Ovary (tissue), 9 donors: ENCODE results near the gene TNNT3. TPM values are rescaled to one million over a fixed set of nuclear protein-coding genes. Genes with fewer than 3 reads are reported as not detected.

Experiments
- DNase-seq, 5 donors: peaks; one replicate each; pipeline ENCODE4 v3.0.0-alpha.2; 2019 to 2020
- H3K27ac ChIP-seq, 2 donors: fragments of 200-600 bp; one replicate each; pipeline versions ENCODE4 v1.5.1 to v1.8.0; 2019 to 2022
- H3K27me3 ChIP-seq: fragments of 200-600 bp; one replicate; pipeline ENCODE4 v1.8.0; 2022
- H3K36me3 ChIP-seq: fragments of 200-600 bp; sonication (generic); one replicate; pipeline ENCODE4 v1.5.1; 2019
- H3K4me1 ChIP-seq: one replicate; pipeline ENCODE4 v1.8.1; 2013; ENCODE audit warnings: mild to moderate bottlenecking, moderate library complexity; ENCODE audit not compliant: insufficient read depth
- H3K4me3 ChIP-seq: fragments of 200-600 bp; sonication (generic); one replicate; pipeline ENCODE4 v1.5.1; 2017
- H3K9me3 ChIP-seq, 2 donors: fragments of 200-600 bp in 1 of 2; sonication (generic) in 1 of 2; one replicate each; pipeline versions ENCODE4 v1.5.1 to v1.8.1; 2013 to 2019; ENCODE audit warnings: mild to moderate bottlenecking in 1 of 2, moderate library complexity in 1 of 2
- EP300 ChIP-seq: sonication (generic); formaldehyde crosslinking; IDR thresholded peaks from one replicate; pipeline ENCODE4 v1.6.1; 2017; ENCODE audit warnings: antibody characterized with exemption
- POLR2A ChIP-seq: fragments of 450-650 bp; IDR thresholded peaks from one replicate; pipeline ENCODE4 v1.6.1; 2017; ENCODE audit warnings: antibody characterized with exemption, mild to moderate bottlenecking, moderate library complexity
- WGBS, 3 donors: extraction: QIAGEN DNeasy Blood & Tissue Kit in 1 of 3; methylation state at CpG; one replicate each; pipeline versions ENCODE4 v1.1.5 to v1.1.7; 2013 to 2017; 5-methylcytosine and 5-hydroxymethylcytosine counted together
- intact Hi-C, 4 donors: fragments of 100-400 bp; cut with DNase I; formaldehyde crosslinking; loops; one replicate each; pipeline versions ENCODE4 v1.11.0 to v1.15.1; 2022 to 2023
- polyA plus RNA-seq, 2 donors: library from polyadenylated mRNA; stranded (reverse); fragments of 200-250 nt in 1 of 2; fragments of 350-450 nt in 1 of 2; fragmentation: Illumina TruSeq in 1 of 2; extraction: RNeasy Lipid Tissue Mini Kit (QIAGEN cat#74804) in 1 of 2; gene quantifications; one replicate each; pipeline ENCODE4 v1.2.3, GENCODE V29; 2013 to 2014
- total RNA-seq, 7 donors: library from RNA; depleted of rRNA in 2 of 7; stranded (reverse); fragments of >200 nt in 2 of 7; fragmentation: NEBNext Ultra II Directional in 3 of 7; extraction: Animal tissue kit (Norgen Biotek cat#: 25700) in 3 of 7; gene quantifications; one replicate each; pipeline versions ENCODE4 v1.1.0 to v1.2.4, GENCODE V29; 2016 to 2023
- TF ChIP-seq, protein P1 (sequence below), 3 donors: fragments of 450-650 bp in 2 of 3; fragments of 200-600 bp in 1 of 3; IDR thresholded peaks; one replicate each; pipeline versions ENCODE4 v1.5.1 to v1.8.0; 2016 to 2022; ENCODE audit warnings: antibody characterized with exemption in 3 of 3, mild to moderate bottlenecking in 1 of 3
- donor health status: DM: no; HTN: no; CAD: no; lungs with moderate emphysema.
- donor health status: DM: no; HTN: no; CAD: no.
- donor health status: Bipolar disorder and iron deficiency.
- donor health status: DM: yes; HTN: yes; CAD: no.
- donor health status: DM: no; HTN: no; CAD: no.
- donor health status: DM: yes; HTN: yes; CAD: no.

Gene TNNT3
- total and polyA plus RNA-seq, 9 donors, result 0.22 to 9.0 (median 2.0) TPM; not detected in 3

DNA sequence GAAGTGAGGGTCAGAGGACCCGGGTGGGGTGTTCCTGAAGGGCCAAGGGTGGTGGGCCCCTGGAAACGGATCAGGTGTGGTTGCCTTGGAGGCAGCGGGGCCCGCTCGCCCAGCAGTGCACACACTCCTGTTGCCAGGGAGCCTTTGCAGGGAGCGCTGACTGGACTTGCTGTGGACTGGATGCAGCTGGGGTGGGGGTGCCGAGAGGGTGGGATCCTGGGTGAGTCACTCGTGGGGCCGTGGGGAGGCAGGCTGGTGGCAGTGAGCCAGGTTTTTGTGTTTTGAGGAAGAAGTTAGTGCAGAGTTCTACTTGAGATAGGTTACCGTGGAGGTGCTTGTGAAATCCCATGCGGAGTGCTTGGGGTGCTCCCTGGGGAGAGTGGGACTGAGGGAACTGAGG, 28.9 kb downstream of the TNNT3 start:
- Histone ChIP-seq H3K9me3 (no peaks in the 10 kb centered on the region), H3K4me3 (no peak overlapping the region), H3K27me3 (no peaks in the 10 kb centered on the region), H3K27ac (no peak overlapping the region), H3K4me1 (no peaks in the 10 kb centered on the region), H3K36me3 (no peaks in the 10 kb centered on the region)
- WGBS, 3 donors, result no CpG with 5 or more reads among the region's 11 CpGs
- intact Hi-C loops, result loop anchor here in 2 of 4 donors (10.0 kb wide), 1 partner anchor 54 kb away; the partner anchor contains the start of gene PRR33 (in 2 of the 2)
- peak in 1 of 5 donors; percentile 59 for DNase-seq
- TF ChIP-seq EP300, result no peak
- no peak for TF ChIP-seq POLR2A
- TF ChIP-seq, protein P1, sequence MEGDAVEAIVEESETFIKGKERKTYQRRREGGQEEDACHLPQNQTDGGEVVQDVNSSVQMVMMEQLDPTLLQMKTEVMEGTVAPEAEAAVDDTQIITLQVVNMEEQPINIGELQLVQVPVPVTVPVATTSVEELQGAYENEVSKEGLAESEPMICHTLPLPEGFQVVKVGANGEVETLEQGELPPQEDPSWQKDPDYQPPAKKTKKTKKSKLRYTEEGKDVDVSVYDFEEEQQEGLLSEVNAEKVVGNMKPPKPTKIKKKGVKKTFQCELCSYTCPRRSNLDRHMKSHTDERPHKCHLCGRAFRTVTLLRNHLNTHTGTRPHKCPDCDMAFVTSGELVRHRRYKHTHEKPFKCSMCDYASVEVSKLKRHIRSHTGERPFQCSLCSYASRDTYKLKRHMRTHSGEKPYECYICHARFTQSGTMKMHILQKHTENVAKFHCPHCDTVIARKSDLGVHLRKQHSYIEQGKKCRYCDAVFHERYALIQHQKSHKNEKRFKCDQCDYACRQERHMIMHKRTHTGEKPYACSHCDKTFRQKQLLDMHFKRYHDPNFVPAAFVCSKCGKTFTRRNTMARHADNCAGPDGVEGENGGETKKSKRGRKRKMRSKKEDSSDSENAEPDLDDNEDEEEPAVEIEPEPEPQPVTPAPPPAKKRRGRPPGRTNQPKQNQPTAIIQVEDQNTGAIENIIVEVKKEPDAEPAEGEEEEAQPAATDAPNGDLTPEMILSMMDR (IDR thresholded peaks at IDR 0.05), result no peak

- Histone ChIP-seq H3K4me3 (no peak overlapping the region), H3K27ac (no peak overlapping the region), H3K4me1 (no peaks in the 10 kb centered on the region), H3K9me3 (no peaks in the 10 kb centered on the region), H3K36me3 (no peaks in the 10 kb centered on the region), H3K27me3 (no peaks in the 10 kb centered on the region)
- WGBS, 3 donors, result no CpG with 5 or more reads among the region's 6 CpGs
- intact Hi-C loops, result loop anchor here in 2 of 4 donors (10.0 kb wide), 1 partner anchor 55 kb away; the partner anchor contains the start of gene PRR33 (in 2 of the 2)
- peak in 3 of 5 donors; percentile 3 to 27 (median 11) for DNase-seq
- TF ChIP-seq EP300, result no peak
- TF ChIP-seq, protein P1 (IDR thresholded peaks at IDR 0.05), result no peak
- TF ChIP-seq POLR2A, result no peak
Observed at GRCh38 chr11:1949302-1949701, 29.8 kb downstream of the TNNT3 start.

DNA sequence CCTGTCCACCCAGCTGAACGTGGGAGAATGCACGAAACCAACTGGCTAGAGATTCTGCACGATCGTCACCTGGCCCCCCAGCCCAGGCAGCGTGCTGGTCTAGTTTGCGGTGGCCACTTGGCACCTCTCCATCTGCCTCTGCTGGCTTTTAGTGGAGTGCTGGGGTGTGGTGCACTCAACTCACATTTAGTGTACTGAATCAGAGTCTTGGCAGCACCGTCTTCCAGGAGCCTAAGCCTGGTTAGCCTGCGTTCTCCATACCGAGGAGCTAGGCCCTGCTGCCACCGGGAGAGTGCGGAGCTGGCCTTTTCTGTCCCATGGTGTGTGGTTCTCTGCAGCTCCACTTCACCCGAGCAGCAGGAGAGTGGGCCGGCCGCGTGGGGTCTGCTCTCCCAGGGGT, 30.4 kb downstream of the TNNT3 start:
- no peak for DNase-seq
- Histone ChIP-seq H3K4me1 (no peaks in the 10 kb centered on the region), H3K27ac (no peak overlapping the region), H3K27me3 (no peaks in the 10 kb centered on the region), H3K4me3 (no peak overlapping the region), H3K9me3 (no peaks in the 10 kb centered on the region), H3K36me3 (no peaks in the 10 kb centered on the region)
- TF ChIP-seq EP300 (no peak), POLR2A (no peak)
- TF ChIP-seq, protein P1 (IDR thresholded peaks at IDR 0.05), result no peak
- WGBS, 3 donors, result no CpG with 5 or more reads among the region's 15 CpGs
- intact Hi-C loops, result loop anchor here in 2 of 4 donors (10.0 kb wide), 1 partner anchor 55 kb away; the partner anchor contains the start of gene PRR33 (in 2 of the 2)

DNA sequence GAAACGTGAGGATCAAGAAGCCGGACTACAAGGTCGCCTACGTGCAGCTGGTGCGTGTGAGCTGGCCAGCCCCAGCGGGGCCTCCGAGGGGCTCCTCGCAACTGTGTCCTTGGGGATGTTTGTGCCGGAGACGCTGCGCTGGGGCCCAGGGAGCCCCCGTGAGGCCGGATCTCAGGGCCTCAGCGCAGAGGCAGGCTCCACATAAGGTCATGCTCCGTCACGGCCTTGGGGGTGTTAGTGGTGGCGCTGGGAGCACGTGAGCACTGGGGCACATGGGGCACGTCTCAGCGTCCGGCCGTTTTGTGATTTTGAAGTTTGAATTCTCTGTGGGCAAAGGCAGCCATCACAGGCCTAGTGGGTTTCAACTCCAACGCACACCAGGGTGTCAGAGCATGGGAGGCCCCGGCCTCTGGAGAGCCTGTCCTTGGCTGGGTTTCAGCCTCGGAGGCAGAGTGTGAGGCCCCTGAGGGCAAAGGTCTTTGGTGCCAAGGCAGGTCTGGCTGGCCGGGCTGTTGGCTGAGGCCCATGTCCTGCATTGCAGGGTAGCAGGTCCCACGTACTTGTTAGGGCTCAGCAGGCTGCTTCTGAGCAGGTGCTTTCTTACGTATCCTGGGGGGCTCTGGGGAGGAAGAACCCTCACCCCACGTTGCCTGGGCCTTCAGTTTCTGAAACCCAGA, 33.4 kb downstream of the TNNT3 start:
- TF ChIP-seq POLR2A (no peak), EP300 (no peak)
- TF ChIP-seq, protein P1 (IDR thresholded peaks at IDR 0.05), result no peak
- H3K27me3 ChIP-seq, result no peaks in the 10 kb centered on the region
- H3K4me3 ChIP-seq, result no peak overlapping the region
- H3K4me1 ChIP-seq, result no peaks in the 10 kb centered on the region
- H3K27ac ChIP-seq, result peak overlapping the region in 1 of 2 donors; percentile 64
- no CpG with 5 or more reads among the region's 29 CpGs for WGBS, 3 donors
- DNase-seq, result peak in 3 of 5 donors; percentile 14 to 44 (median 41)
- no peaks in the 10 kb centered on the region for H3K36me3 ChIP-seq
- H3K9me3 ChIP-seq, result no peaks in the 10 kb centered on the region
- intact Hi-C loops, result no loop called here
